HG03025 (cell line): ENCODE results near the gene TBC1D4.
A peak's percentile ranks its signal among the peaks of the same experiment; 100 is the strongest.
"Not testable (repeated sequence)": the region's sequence is repeated elsewhere in the genome, so short reads cannot be mapped to it uniquely, and the experiment has no call there.

Experiments used
- ATAC-seq: cut with Tn5 transposase; IDR thresholded peaks from one replicate; pipeline ENCODE4 v1.9.1; 2021; ENCODE audit warnings: mild to moderate bottlenecking, moderate library complexity; ENCODE audit not compliant: unreplicated experiment, low FRiP score

The TBC1D4 gene

GRCh38 chr13:75368167-75368566 is 113.8 kb downstream of the TBC1D4 start:
- no peak for ATAC-seq

GRCh38 chr13:75366380-75367280 is 115.3 kb downstream of the TBC1D4 start:
- ATAC-seq: no peak

DNA sequence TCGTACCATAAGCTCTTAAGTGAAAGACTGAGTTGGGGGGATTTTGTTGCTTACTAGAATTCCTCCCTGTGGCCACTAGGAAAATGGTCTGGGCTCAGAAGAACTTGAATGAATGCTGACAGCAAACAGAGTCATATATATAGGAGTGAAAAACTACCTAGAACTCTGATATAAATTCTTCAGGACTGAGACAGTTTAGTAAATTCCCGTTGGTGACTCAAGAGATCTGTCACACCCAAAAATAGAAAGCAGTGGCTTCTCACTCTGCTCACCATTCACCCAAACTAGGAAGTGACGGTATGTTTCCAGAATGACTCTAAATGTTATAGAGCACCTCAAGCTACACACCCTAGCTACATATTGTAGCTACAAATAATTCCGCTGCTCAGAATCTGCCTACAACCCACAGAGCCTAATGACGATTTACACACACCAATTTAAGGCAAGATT is 116.2 kb downstream of the TBC1D4 start:
- peak; percentile 89 for ATAC-seq

GRCh38 chr13:75364131-75364713 is 117.7 kb downstream of the TBC1D4 start:
- no peak for ATAC-seq

- no peak for ATAC-seq
Observed at GRCh38 chr13:75363371-75363770, 118.6 kb downstream of the TBC1D4 start.

DNA sequence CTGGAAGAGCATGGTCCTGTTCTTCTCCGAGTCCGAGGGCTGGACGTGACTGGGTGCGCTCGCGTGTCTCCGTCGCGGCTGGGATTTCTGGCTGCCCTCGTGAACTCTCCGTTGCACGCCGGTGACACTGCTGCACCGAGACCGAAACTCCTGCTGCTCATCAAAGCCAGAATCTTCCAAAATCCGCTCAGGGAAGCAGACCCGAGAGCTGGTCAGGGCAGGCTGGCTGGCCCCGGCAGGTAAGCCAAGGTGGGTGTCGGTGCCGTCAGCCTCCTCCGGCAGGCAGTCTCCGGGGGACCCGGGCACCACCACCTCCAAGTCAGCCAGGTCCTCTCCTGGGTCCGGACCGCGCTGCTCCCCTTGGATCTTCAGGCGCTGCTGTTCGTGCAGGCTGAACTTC is 119.9 kb downstream of the TBC1D4 start:
- ATAC-seq: no peak

GRCh38 chr13:75360170-75360569 is 121.8 kb downstream of the TBC1D4 start:
- no peak for ATAC-seq

DNA sequence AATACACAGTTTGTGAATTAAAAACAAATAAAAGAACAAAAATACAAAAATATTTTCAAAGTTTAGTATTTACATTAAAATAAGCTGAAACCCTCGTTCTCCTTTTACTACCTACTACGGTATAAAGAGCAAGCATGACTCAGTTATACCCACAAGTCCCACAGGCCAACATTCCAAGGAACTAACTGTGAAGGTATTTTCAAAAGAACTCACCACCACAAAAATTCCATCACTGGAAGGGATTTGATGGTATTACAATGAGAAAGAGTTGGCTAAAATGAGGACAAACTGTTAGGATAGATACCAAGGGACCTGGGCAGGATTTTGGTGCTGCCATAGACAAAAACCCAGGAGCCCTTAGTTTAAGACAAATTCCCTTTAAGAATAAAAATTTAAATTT is 122.7 kb downstream of the TBC1D4 start:
- ATAC-seq: no peak

DNA sequence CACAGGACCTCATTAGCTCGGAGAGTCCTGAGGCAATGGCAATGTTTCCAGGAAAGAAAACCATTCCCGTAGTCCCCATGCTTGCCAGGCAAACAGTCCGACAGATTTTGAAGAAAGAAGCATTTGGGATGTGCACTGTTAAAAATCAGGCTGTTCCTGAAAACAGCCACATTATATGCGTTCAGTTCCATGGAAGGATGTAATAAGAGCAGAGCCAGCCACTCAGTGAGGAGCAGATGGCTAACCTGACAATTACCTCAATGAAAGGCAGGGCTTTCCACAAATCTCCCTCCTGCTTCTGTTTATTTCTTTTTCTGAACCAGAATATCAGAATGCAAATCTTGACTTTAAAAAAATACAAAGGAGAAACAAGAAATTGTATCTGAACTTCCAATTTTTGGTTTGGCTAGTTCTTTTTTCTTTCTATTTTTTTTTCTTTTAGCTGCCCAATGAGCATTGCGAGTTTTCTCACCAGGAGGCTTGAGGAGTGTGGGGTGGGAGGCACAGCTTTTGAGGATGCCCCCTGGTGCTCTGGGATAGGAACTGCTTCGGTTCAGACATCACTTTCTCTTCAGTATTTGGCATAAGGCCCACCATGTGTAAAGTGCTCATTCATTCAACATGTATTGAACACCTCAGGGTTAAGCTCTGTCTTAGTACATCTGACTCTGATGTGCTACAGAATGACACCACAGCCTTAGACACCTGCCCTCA is 124.2 kb downstream of the TBC1D4 start:
- peak; percentile 81 for ATAC-seq

GRCh38 chr13:75356421-75356820 is 125.5 kb downstream of the TBC1D4 start:
- ATAC-seq: no peak

DNA sequence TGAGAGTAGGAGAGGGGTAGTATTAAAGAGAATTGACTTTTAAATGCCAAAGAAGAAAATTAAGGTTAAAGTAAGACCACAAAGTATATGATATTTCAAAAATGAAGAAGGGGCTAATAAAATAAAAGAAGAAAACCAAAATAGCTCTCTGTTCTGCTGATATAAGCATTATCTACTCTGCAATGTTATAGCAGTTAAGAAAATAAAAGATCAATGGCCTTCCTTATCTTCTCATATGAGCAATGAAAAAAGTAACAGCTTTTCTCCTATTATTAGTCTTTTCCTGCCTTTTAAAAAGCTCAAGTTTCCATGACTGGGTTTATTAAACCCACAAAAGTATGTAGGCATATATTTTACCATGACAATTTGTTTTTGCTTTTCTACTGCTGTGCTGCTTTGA is 126.4 kb downstream of the TBC1D4 start:
- ATAC-seq: no peak

DNA sequence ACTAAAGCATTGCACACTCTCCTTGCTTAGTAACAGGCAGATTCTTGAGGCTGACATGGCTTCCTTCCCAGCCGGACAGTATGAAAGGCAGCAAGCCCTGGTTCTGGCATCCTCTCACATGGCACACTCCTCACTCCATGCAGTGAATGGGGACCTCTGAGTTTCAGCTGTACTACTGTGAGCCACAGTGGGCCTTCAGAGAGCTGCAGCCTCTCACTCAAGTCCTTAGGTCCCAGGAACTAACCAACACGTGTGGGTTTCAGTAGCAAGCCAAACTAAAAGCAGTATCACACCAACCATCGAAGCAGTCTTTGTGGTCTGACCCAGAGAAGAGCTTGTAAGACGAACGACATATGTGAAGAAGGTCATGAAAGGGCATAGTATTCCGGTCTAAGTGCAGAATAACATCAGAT is 128.2 kb downstream of the TBC1D4 start:
- peak; percentile 78 for ATAC-seq

- ATAC-seq: no peak
Observed at GRCh38 chr13:75352641-75353327, 129.2 kb downstream of the TBC1D4 start.

- ATAC-seq: not testable (repeated sequence)
Observed at GRCh38 chr13:75351538-75351937, 130.4 kb downstream of the TBC1D4 start.

DNA sequence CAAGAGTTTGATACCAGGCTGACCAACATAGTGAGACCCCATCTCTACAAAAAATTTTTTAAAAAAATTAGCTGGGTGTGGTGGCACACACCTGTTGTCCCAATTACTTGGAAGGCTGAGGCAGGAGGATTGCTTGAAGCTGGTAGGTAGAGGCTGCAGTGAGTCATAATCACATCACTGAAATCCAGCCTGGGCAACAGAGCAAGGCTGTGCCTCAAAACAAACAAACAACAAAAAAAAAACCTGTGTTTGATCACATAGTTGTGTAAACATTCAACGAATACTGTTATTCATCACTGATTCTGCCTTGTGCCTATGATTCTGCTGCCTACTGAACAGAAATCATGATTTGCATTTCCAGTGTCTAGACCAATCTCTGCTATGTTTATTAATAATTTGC is 134.0 kb downstream of the TBC1D4 start:
- ATAC-seq: no peak

- ATAC-seq: no peak
Observed at GRCh38 chr13:75347457-75347856, 134.5 kb downstream of the TBC1D4 start.

GRCh38 chr13:75345193-75345592 is 136.8 kb downstream of the TBC1D4 start:
- no peak for ATAC-seq

GRCh38 chr13:75341028-75341427 is 140.9 kb downstream of the TBC1D4 start:
- peak; percentile 77 for ATAC-seq

GRCh38 chr13:75339635-75340374 is 142.2 kb downstream of the TBC1D4 start:
- ATAC-seq: no peak
